C4-2B (cell line): ENCODE measurements around the gene LSMEM2.

ENCODE experiments used
- CTCF ChIP-seq: fragments of 450-650 bp; conservative IDR thresholded peaks from 2 replicates; pipeline ENCODE4 v1.5.1; 2017; ENCODE audit warnings: mild to moderate bottlenecking
- ZFX ChIP-seq: fragments of 450-650 bp; IDR thresholded peaks from 2 replicates; pipeline ENCODE4 v1.6.1; 2017

DNA sequence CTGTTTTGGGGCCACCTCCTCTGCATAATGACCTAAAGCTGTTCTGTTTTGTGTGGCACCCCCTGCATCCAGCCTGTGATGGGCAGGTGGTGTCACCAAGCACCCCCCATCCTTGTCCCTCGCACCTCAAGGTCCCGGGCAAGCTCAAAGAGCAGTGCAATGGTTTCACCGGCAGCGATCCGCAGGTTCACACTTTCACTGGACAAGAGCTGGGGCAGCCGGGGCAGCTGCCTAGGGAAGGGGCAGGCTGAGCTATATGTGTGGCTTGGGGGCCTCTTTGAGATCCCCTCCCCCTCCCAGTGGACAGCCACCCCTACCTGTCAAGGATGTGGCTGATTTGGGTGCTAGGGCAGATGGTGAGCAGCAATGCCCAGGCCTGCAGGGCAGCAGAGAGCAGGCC, 10.2 kb downstream of the LSMEM2 start:
- TF ChIP-seq CTCF: no peak
- TF ChIP-seq ZFX: no peak
